IPS DF 19.7 (cell line): Measurements from ENCODE around the gene MEIS1.
"Not testable (repeated sequence)": the region's sequence is repeated elsewhere in the genome, so short reads cannot be mapped to it uniquely, and the experiment has no call there.

Experiments used
- DNase-seq: peaks from one replicate; pipeline ENCODE4 v3.0.0-alpha.2; 2013; ENCODE audit warnings: low read depth, low spot score

The MEIS1 gene

DNA sequence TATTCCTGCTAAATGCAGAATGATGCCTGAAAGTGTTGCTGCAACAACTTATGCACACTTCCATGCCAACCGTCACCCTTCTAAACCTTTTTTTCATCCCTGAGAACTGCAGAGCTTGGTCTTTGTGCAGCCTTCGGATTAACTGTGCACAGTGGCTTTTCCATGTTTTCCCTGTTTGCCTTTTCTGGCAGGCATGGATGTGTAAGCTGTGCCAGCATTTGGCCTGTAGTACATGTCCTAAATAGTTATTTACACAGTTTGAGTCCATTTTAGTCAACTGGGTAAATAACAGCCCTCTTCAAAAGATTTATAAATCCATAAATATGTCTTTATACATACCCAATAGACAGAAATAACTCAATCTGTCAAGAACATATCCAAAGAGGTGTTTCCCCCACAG is 31.5 kb downstream of the MEIS1 start:
- no peak for DNase-seq

DNA sequence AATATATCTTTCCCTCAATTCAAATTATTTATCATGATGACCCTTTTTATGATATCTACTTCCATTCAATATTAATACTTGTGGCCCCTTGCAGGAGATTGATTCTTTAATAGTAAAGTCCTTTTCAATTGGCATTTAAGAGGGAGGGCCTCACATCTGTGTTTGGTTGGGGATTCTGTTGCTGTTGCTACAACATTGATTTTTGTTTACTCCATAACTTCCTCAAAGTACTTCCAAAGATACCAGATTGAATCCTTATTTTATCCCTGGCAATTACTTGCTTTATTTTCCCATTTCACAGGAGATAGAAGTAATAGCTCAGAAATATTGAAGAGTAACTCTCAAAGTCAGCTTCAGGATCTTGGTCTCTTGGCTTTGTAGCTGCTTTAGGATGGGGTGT is 32.8 kb downstream of the MEIS1 start:
- DNase-seq: no peak

DNA sequence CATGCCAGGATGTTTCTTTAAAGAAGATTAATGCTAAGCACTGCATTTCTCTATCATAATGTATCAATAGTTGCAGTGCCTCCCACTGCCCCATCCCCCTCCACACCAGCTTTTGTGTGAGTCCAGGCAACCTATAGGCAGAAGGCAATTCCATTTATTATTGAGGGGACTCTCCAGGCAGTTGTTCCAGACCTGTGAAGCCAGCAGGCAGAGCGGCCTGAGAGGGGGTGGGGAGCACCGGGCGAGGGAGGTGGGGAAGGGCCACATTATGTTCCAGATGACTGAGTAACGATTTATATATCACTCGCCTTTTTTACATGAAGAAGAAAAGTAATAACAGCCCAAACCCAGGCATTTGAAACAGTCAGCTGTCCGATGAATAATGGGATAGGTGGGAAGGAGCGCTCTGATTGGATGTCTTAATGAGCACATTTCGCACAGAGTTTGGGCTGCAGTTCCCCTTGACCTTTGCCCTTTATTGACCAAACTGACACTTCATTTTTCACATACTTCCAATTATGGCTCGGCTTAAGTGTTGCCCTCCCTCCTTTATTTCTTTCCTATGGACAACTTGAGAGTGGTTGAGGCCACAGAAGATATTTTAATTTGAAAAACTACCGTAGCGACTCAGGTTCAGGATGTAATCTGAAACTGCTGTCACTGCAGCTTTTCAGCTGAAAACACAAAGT is 34.4 kb downstream of the MEIS1 start:
- no peak for DNase-seq

- no peak for DNase-seq
Measured at GRCh38 chr2:66470199-66470598, 35.3 kb downstream of the MEIS1 start.

DNA sequence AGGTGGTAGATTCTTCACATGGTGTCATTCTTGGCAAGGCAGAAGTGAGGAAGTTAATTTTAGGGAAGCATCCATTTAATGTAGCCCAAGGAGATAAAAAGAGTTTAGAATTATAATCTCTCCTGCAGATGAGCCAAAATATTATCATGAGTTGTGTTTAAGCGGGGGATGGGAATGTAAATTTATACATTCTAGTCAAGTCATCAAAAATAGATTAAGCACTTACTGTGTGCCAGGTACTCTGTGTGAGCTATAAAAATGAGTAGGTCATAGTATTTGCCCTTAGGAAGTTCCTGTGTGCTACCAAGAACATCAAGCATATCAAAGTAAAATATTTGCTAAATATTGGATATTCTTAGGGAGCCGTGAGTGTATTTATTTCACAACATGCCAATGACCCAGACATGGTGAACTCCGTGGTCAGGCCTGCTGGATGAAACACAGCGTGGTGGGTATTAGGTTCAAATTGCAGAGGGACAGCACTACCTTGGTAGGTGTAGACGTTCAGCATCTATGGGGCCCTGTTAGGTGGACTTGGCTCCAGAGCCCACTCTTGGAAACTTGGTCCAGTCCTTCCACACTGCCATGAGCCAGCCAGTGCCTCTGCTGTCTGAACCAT is 37.4 kb downstream of the MEIS1 start:
- DNase-seq: no peak

GRCh38 chr2:66477135-66477842 is 42.4 kb downstream of the MEIS1 start:
- DNase-seq: no peak

DNA sequence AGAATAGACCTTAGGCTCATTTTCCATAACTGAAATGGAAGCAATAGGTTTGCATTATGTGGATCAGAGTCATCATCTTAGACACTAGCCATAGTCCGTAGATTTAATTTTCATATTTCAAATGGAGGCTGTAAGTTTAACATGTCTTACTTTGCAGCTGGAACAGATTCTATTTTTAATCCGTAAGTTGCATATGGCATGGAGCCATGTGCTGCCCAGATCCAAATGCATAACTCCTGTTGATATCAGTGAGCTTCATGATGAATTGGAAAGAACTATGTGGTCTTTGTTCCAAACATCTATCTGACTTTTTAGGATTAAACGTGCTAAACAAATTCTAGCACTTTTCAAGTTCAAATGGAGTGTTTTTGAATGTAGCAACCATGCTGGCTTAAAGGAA is 43.4 kb downstream of the MEIS1 start:
- DNase-seq: no peak

DNA sequence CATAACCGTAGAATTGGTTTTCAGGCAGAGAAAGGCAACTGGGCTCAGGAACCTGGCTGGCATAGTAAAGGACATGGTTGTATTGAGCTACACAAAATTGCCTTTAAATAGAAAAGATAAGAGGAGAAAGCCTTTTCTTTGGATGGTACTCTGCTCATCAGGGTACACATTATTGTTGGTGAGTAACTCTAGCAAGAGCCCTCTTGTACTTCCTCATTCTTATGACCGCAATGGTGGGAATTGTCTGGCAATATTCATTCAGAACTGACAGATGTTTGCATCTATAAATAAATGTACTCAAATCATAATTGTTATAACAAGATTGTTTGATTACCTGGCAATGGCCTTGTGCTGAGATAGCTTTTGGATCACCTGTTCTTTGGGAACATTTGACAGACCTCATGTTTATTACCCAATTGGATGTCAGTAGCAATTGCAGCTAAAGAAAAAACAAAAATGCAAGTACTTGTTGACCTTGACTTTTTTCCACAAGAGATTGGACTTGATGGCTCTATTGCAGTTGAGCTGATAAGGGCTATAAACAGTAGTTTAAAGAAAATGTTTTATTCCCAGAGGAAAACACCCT is 43.9 kb downstream of the MEIS1 start:
- DNase-seq: no peak

DNA sequence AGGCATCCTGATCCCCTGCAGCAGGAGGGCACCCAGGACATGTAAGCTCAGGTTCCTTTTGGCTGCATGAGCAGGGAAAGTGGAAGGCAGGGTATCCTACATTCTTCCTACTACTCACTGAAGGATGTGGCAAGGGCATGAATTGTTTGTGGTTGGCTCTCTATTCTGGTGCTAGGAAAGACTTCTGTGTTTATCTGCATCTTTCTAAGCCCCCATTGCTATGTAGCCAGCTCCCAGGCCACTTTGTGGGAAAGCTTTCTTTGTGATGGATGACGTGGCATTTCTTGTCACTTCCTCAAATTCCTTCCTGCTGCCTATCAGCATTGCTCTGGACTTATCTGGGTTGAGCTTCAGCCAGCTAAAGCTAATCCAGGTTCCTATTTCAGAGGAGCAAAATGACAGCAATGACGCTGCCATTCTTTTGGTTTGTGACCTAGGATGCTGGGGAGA is 46.2 kb downstream of the MEIS1 start:
- DNase-seq: peak; percentile 38

- DNase-seq: not testable (repeated sequence)
Measured at GRCh38 chr2:66485252-66485651, 50.3 kb downstream of the MEIS1 start.

DNA sequence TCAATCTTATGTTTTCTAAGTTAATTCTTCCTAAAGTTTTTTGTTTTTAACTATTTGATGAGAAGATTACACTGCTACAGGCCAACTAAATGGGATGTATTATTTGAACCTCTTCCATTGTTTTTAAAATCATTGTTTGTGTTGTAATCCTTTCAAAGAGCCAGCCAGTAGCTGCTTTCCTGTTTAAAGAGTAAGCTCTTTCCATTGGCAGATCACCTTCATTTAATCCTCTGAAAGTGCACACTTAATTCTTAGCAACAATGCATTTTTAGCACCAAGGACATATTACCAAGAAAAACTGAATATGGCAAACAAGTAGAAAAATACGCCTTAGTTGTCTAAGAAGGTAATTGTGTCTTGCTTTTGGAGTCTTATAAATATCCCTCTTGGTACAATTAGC is 54.0 kb downstream of the MEIS1 start:
- no peak for DNase-seq

DNA sequence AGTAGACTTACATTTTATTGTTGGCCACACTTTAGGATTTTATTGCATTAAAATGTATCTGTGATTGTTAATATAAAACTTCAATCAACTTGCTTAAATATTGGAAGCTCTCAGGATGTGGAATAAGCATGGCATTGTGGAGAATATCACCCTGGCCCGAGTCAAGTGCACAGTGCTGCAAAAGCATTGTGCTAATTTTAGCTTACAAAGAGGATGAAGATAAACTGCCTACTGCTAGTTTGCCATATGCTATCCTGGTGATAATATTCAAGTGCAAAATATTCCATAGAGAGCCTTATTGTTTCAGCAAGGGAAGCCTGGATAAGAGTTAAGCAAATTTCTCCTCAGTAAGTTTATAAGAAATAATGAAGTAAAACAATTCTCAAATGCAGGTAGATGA is 54.5 kb downstream of the MEIS1 start:
- no peak for DNase-seq

GRCh38 chr2:66490588-66491001 is 55.7 kb downstream of the MEIS1 start:
- DNase-seq: no peak

GRCh38 chr2:66494708-66495107 is 59.8 kb downstream of the MEIS1 start:
- DNase-seq: no peak

DNA sequence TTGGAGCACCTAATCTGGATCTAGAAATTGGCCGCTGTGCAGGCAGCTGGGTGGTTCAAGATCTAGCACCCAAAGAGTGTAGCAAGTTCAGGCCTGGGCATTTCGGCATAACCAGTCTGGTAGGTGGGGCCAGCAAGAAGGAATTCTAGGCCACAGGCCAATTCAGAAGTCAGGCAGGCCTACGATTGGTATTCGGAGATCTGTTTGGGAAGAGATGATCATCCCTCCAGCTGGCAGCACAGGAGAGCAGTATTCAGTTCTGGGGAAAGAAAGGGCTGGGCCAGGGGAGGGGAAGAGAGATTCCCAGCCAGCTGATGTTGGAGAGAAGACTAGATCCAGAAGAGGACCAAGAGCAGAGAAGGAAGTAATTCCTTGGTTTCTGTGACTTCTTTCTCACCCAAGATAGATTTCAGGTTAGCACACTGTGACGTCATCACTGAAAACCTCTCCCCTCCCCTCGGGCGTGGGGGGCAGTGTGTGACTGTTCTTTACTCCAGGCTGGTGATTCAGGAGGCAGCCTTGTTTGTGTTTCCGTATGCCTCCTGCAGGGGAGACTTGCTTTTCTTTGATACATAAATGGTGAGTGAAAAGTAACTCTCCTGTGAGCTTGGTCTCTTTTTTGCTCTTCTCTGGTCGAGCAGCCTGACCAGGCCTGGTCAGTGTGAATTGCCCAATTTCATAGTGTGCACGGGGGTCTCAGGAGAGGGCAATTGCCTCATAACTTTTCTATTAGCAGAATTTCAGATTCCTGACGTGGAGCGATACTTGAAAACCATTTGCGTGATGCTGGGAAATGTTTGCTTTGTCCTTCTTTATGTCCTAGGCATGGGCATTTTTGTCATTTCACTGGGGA is 61.1 kb downstream of the MEIS1 start:
- no peak for DNase-seq

DNA sequence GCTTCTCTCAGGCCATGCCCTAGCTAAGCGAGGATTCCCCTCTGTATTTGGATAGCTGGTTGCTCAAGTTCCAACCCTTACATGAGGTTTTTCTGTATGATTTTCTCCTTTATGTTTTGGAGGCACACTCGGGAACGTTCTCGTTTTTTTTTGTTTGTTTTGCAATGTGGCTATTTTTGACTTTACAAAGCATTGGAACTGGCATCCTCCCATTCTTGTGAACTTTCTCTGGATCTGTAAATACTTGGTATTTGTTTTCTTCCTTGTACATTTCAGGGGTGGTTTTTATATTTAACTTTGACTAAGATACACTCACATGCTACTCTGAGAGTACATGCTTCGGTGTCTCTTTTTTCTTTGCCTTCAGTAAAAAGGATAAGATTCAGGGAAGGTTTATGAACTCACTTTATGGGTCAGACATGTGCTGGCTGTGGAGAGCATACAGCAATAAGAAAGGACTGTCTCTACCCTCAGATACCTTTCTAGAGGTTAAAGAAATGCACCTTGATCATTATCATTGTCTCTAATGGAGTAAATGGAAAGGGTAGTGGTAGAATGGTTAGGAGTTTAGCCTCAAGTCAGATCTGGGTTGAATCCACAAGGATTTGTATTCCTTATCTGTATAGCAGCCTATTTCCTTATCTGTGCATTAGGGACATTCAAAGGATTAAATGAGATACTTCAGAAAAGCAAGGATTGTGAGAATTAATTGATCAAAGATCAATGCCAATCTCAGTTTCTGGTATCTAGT is 61.9 kb downstream of the MEIS1 start:
- DNase-seq: no peak

GRCh38 chr2:66497431-66498288 is 62.7 kb downstream of the MEIS1 start:
- no peak for DNase-seq

DNA sequence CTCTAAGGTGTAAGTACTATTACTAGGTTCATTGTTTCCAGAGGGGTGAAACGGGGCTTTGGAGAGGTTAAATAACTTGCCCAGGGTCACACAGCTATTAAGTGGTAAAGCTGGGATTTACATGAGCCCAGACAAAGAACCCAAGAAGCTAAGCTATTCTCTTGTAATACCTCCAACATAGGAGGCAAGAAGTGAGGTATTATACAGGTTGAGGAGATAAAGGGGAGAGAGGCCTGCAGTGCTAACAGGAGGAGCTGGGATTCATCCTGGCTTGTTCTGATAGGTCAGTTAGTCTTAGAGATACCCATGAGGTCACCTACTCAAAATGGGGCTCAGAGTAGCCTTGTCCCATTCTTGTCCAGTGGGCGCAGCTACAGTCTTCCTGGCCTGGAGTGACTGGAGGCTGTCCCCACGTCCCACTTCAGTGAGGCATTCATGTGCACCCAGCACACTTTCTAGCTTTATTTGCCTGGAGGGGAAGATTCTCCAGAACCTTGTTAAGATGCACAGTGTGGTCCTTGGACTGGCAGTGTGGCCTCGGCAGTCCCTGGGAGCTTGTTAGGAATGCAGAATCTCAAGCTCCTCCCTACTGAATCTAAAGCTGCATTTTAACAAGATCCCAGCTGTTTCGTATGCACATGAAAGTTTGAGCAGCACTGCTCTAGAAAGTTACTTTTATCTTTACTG is 63.5 kb downstream of the MEIS1 start:
- DNase-seq: no peak

DNA sequence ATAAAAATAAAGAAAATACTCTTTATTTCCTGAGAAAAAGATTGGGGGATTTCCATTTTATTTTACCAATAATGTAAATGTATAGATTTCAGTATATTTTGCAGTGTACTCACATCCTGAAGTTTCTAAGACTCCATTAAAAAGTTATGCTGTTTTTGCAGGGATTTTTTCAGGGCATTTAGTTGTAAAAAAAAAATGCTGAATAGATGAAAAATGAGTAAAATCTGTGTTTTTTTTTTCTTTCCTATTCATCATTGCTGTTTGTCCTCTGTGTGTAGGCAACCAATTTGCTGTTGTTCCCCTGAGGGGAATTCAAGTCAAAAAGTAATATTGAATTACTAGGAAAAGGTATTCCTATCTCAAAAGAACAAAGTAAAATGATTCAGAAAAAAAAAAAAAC is 66.3 kb downstream of the MEIS1 start:
- DNase-seq: no peak
